Spleen (tissue), 11 donors: ENCODE measurements around the gene KIF1A. TPM values are rescaled to one million over a fixed set of nuclear protein-coding genes. Genes with fewer than 3 reads are reported as not detected.

Experiments
- DNase-seq: peaks from one replicate; pipeline ENCODE4 v3.0.0-alpha.2; 2020
- H3K27ac ChIP-seq, 8 donors: fragments of 200-600 bp; sonication (generic) in 7 of 8; 1 replicate in 4 of 8; 2 replicates in 4 of 8; pipeline versions ENCODE4 v1.5.0 to v1.8.0; 2016 to 2021; ENCODE audit warnings: inconsistent platforms in 4 of 8, mild to moderate bottlenecking in 4 of 8, moderate library complexity in 1 of 8
- H3K27me3 ChIP-seq, 7 donors: fragments of 200-600 bp; sonication (generic) in 6 of 7; replicated peaks in 1 of 7; 1 replicate in 4 of 7; 2 replicates in 3 of 7; pipeline versions ENCODE4 v1.5.0 to v1.8.0; 2016 to 2021; ENCODE audit warnings: inconsistent platforms in 3 of 7, mild to moderate bottlenecking in 1 of 7
- H3K36me3 ChIP-seq, 6 donors: fragments of 200-600 bp; sonication (generic) in 5 of 6; 1 replicate in 4 of 6; 2 replicates in 2 of 6; pipeline versions ENCODE4 v1.5.0 to v1.8.0; 2016 to 2021; ENCODE audit warnings: inconsistent platforms in 2 of 6
- H3K4me1 ChIP-seq, 6 donors: fragments of 200-600 bp; sonication (generic) in 5 of 6; 1 replicate in 3 of 6; 2 replicates in 3 of 6; pipeline versions ENCODE4 v1.5.0 to v1.8.0; 2016 to 2021; ENCODE audit warnings: inconsistent platforms in 3 of 6
- H3K4me3 ChIP-seq, 8 donors: fragments of 200-600 bp; sonication (generic) in 7 of 8; 1 replicate in 4 of 8; 2 replicates in 4 of 8; pipeline versions ENCODE4 v1.5.0 to v1.8.0; 2016 to 2021; ENCODE audit warnings: inconsistent platforms in 4 of 8, mild to moderate bottlenecking in 4 of 8, moderate library complexity in 2 of 8
- H3K9me3 ChIP-seq, 8 donors: fragments of 200-600 bp; sonication (generic) in 7 of 8; 1 replicate in 4 of 8; 2 replicates in 4 of 8; pipeline versions ENCODE4 v1.5.0 to v1.8.0; 2016 to 2021; ENCODE audit warnings: inconsistent platforms in 4 of 8
- POLR2A ChIP-seq, 3 donors: fragments of 450-650 bp; IDR thresholded peaks; one replicate each; pipeline ENCODE4 v1.5.1; 2017; ENCODE audit warnings: antibody characterized with exemption in 3 of 3, mild to moderate bottlenecking in 1 of 3
- POLR2AphosphoS5 ChIP-seq, 3 donors: sonication (generic); formaldehyde crosslinking; IDR thresholded peaks; one replicate each; pipeline ENCODE4 v1.5.1; 2017; ENCODE audit warnings: antibody characterized with exemption in 3 of 3
- WGBS, 5 donors: extraction: QIAGEN DNeasy Blood & Tissue Kit in 3 of 5; methylation state at CpG; one replicate each; pipeline versions ENCODE4 v1.1.5 to v1.1.7; 2013 to 2018; 5-methylcytosine and 5-hydroxymethylcytosine counted together
- intact Hi-C: fragments of 100-400 bp; cut with DNase I; formaldehyde crosslinking; loops from one replicate; pipeline ENCODE4 v1.15.0; 2023; ENCODE audit warnings: low total_unique reads
- polyA plus RNA-seq, 3 donors: library from polyadenylated mRNA; stranded (reverse); fragments of 200-250 nt; gene quantifications; one replicate each; pipeline ENCODE4 v1.2.1, GENCODE V29; 2013
- total RNA-seq, 7 donors: library from RNA; depleted of rRNA in 3 of 7; stranded (reverse); fragments of >200 nt in 3 of 7; fragmentation: NEBNext Ultra II Directional in 4 of 7; extraction: Animal tissue kit (Norgen Biotek cat#: 25700) in 4 of 7; gene quantifications; one replicate each; pipeline versions ENCODE4 v1.1.0 to v1.2.1, GENCODE V29; 2016 to 2021
- TF ChIP-seq, protein P1 (sequence below), 11 experiments: fragments of 200-600 bp in 7 of 11; fragments of 450-650 bp in 4 of 11; sonication (generic) in 4 of 11; IDR thresholded peaks in 8 of 11; conservative IDR thresholded peaks in 3 of 11; 1 replicate in 7 of 11; 2 replicates in 4 of 11; pipeline versions ENCODE4 v1.4.0 to v1.8.0; 2016 to 2021; ENCODE audit warnings: antibody characterized with exemption in 11 of 11, inconsistent platforms in 4 of 11, mild to moderate bottlenecking in 1 of 11
- donor health status: healthy with polysubstance abuse.
- donor health status: DM: no; HTN: no; CAD: no; lungs with moderate emphysema.
- donor health status: DM: no; HTN: no; CAD: no.
- donor health status: Bipolar disorder and iron deficiency.
- donor health status: healthy.
- donor health status: DM: no; HTN: no; CAD: no.
- donor health status: DM: yes; HTN: yes; CAD: no.

Gene KIF1A
- total and polyA plus RNA-seq, 10 donors = 0.02 to 2.0 (median 0.55) TPM; not detected in 1

DNA sequence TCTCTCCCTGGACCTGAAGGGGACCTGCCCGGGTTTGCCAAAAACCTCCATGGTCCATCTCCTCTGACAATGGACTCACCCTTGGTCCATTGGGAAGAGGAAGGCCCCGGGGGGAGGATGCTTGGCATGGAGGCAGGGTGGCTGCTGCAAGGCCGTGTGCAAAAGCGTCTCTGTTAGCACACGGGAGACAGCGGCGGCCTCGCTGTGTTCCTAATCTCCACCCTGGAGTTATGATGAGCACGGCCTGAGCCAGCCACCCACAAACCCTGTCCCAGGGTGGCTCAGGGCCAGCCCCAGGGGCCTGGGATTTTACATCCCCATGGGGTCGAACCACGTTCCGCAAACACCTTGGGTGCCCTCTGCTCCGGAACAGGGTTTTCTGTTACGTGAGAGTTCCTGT is 92.6 kb downstream of the KIF1A start:
- WGBS, 5 donors = 64 to 86% (median 78%) methylated on average over 8 to 14 of the region's 14 CpGs
- no peak for TF ChIP-seq POLR2A (IDR thresholded peaks at IDR 0.05)
- TF ChIP-seq, protein P1, sequence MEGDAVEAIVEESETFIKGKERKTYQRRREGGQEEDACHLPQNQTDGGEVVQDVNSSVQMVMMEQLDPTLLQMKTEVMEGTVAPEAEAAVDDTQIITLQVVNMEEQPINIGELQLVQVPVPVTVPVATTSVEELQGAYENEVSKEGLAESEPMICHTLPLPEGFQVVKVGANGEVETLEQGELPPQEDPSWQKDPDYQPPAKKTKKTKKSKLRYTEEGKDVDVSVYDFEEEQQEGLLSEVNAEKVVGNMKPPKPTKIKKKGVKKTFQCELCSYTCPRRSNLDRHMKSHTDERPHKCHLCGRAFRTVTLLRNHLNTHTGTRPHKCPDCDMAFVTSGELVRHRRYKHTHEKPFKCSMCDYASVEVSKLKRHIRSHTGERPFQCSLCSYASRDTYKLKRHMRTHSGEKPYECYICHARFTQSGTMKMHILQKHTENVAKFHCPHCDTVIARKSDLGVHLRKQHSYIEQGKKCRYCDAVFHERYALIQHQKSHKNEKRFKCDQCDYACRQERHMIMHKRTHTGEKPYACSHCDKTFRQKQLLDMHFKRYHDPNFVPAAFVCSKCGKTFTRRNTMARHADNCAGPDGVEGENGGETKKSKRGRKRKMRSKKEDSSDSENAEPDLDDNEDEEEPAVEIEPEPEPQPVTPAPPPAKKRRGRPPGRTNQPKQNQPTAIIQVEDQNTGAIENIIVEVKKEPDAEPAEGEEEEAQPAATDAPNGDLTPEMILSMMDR (IDR thresholded peaks at IDR 0.05 in 8 of 11, conservative IDR thresholded peaks at IDR 0.05 in 3 of 11) = no peak
- no peak for TF ChIP-seq POLR2AphosphoS5 (IDR thresholded peaks at IDR 0.05)
- peaks cover 0 to 33% (median 0%) of the 10 kb centered on the region in 7 donors for H3K27me3 ChIP-seq
- intact Hi-C loops = no loop called here
- no peaks in the 10 kb centered on the region for H3K9me3 ChIP-seq
- H3K4me3 ChIP-seq = no peak overlapping the region
- no peaks in the 10 kb centered on the region for H3K36me3 ChIP-seq
- no peak overlapping the region for H3K27ac ChIP-seq
- no peaks in the 10 kb centered on the region for H3K4me1 ChIP-seq
- no peak for DNase-seq

DNA sequence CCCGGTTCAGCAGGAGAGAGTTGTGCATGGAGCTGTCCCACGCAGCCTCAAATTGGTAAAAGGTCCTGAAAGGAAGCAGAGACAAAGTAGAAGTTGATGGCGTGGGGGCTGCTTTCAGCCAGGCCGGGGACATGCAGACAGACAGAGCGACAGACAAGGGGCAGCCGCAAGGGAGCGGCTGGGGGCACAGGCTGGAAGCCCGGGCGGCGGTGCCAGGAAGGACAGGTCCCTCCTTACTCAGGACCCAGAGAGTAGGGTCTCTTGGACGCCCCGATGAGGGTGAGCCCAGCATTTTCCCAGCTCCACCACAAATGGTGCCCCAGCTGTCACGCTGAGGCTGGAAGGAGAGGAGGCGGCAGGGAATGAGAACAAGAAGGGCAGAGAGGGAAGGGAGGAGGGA is 93.1 kb downstream of the KIF1A start:
- DNase-seq = no peak

DNA sequence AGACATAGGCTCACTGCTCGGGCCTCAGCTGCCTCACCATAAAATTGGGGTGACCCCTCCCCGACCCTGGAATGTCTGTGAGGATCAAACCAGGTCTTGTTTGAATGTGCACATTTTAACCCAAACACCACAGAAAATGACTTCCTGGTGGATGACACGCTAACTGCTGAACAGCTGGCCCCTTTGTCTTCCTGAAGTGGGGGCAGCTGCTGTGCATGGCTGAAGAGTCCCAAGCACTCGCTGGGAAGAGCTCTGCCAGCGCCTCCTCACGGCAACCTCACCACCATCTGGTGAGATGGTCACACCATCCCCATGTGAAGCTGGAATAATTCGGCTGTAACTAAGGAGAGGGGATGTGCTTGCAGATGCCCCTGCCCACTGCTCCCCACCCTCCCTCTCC is 94.3 kb downstream of the KIF1A start:
- 69 to 77% (median 76%) methylated on average over 5 to 7 of the region's 7 CpGs for WGBS, 5 donors
- no peaks in the 10 kb centered on the region for H3K9me3 ChIP-seq
- H3K27me3 ChIP-seq = peaks cover 0 to 35% (median 0%) of the 10 kb centered on the region in 7 donors
- no peaks in the 10 kb centered on the region for H3K36me3 ChIP-seq
- intact Hi-C loops = no loop called here
- no peaks in the 10 kb centered on the region for H3K4me1 ChIP-seq
- TF ChIP-seq, protein P1 (IDR thresholded peaks at IDR 0.05 in 8 of 11, conservative IDR thresholded peaks at IDR 0.05 in 3 of 11) = no peak
- TF ChIP-seq POLR2AphosphoS5 (IDR thresholded peaks at IDR 0.05) = no peak
- no peak overlapping the region for H3K27ac ChIP-seq
- no peak overlapping the region for H3K4me3 ChIP-seq
- DNase-seq = no peak

More for the DNA sequence above, 93.1 kb downstream of the KIF1A start:
- peaks cover 0 to 36% (median 0%) of the 10 kb centered on the region in 7 donors for H3K27me3 ChIP-seq
- no peaks in the 10 kb centered on the region for H3K36me3 ChIP-seq
- WGBS, 5 donors = 83 to 90% (median 87%) methylated on average over 14 of the region's 14 CpGs
- H3K9me3 ChIP-seq = no peaks in the 10 kb centered on the region
- H3K4me3 ChIP-seq = no peak overlapping the region
- TF ChIP-seq, protein P1 (IDR thresholded peaks at IDR 0.05 in 8 of 11, conservative IDR thresholded peaks at IDR 0.05 in 3 of 11) = no peak
- TF ChIP-seq POLR2AphosphoS5 (IDR thresholded peaks at IDR 0.05) = no peak
- no peak for TF ChIP-seq POLR2A (IDR thresholded peaks at IDR 0.05)
- H3K4me1 ChIP-seq = no peaks in the 10 kb centered on the region
- H3K27ac ChIP-seq = no peak overlapping the region
- intact Hi-C loops = no loop called here

DNA sequence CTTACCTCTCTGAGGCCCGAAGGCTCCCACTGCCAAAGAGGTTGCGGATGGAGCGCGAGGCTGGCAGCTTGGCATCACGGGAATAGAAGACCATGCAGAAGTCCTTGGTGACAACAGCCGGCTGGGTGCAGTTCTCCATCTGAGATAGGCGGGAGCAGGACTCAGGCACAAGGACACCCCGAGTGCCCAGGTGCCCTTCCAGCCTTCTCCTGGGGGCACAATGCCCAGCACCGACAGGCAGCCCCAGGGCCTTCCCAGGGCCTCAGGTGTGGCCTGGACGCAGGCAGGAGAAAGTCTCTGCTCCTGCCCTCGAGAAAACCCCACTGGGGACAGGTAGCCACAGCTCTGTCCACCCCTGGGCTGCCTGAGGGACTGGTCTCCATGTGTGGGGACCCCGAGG is 94.8 kb downstream of the KIF1A start:
- WGBS, 5 donors = 72 to 93% (median 83%) methylated on average over 7 to 12 of the region's 12 CpGs
- no peak for DNase-seq
- no peak overlapping the region for H3K4me3 ChIP-seq
- no peaks in the 10 kb centered on the region for H3K36me3 ChIP-seq
- no peaks in the 10 kb centered on the region for H3K9me3 ChIP-seq
- no peak overlapping the region for H3K27ac ChIP-seq
- peaks cover 0 to 31% (median 0%) of the 10 kb centered on the region in 7 donors for H3K27me3 ChIP-seq
- TF ChIP-seq, protein P1 (IDR thresholded peaks at IDR 0.05 in 8 of 11, conservative IDR thresholded peaks at IDR 0.05 in 3 of 11) = no peak
- TF ChIP-seq POLR2A (IDR thresholded peaks at IDR 0.05) (no peak), POLR2AphosphoS5 (IDR thresholded peaks at IDR 0.05) (no peak)
- intact Hi-C loops = no loop called here
- no peaks in the 10 kb centered on the region for H3K4me1 ChIP-seq
